SK-N-SH (cell line): ENCODE results near the gene PRC1.

Experiments
- CTCF ChIP-seq: fragments of 200-600 bp; sonication (generic); IDR thresholded peaks from 2 replicates; pipeline ENCODE4 v1.6.1; 2017; ENCODE audit warnings: antibody characterized with exemption, mild to moderate bottlenecking, moderate library complexity
- FOXJ3 ChIP-seq: sonication (generic); formaldehyde crosslinking; IDR thresholded peaks from 2 replicates; pipeline ENCODE4 v1.5.1; 2020; ENCODE audit warnings: mild to moderate bottlenecking, missing genetic modification reagents
- MAX ChIP-seq: IDR thresholded peaks from 2 replicates; pipeline ENCODE4 v1.4.0; 2012; ENCODE audit warnings: low read depth
- TAF1 ChIP-seq: IDR thresholded peaks from 2 replicates; pipeline ENCODE4 v1.6.1; 2012; ENCODE audit warnings: low read depth, mild to moderate bottlenecking, low read length, moderate library complexity, borderline replicate concordance

- TF ChIP-seq TAF1: no peak
- no peak for TF ChIP-seq MAX
- no peak for TF ChIP-seq CTCF
- no peak for TF ChIP-seq FOXJ3 (CRISPR knock-in tag)
These were observed 51.8 kb downstream of the PRC1 start for GRCh38 chr15:90942354-90943120.
